ENCODE measurements around the gene ELAVL1. TPM values are rescaled to one million over a fixed set of nuclear protein-coding genes. Genes with fewer than 3 reads are reported as not detected.

ELAVL1 gene
- total and polyA plus RNA-seq, 9 of the 15 experiments (the other 6 are each of a cell fraction or from before 2014, with no cell fraction given) = 4.3 to 172 (median 69.2) TPM

GRCh38 chr19:7978179-7978825, 27.1 kb downstream of the ELAVL1 start (continued):
- TF ChIP-seq ZNF518B (CRISPR knock-in tag; IDR thresholded peaks at IDR 0.05) = no peak
- TF ChIP-seq DIDO1 (tag; IDR thresholded peaks at IDR 0.05; ENCODE audit: low read depth) = no peak
- no peak for TF ChIP-seq FOXA3 (CRISPR knock-in tag; conservative IDR thresholded peaks at IDR 0.05 in 1 of 2, IDR thresholded peaks at IDR 0.05 in 1 of 2)
- TF ChIP-seq ZNF639 (CRISPR knock-in tag; conservative IDR thresholded peaks at IDR 0.05 in 1 of 2, IDR thresholded peaks at IDR 0.05 in 1 of 2) = no peak
- TF ChIP-seq ZNF668 (CRISPR knock-in tag; IDR thresholded peaks at IDR 0.05) = no peak
